HG03097 (cell line): ENCODE data around the gene C1orf21.
"Not testable (repeated sequence)": the region's sequence is repeated elsewhere in the genome, so short reads cannot be mapped to it uniquely, and the experiment has no call there.

Experiments used
- ATAC-seq: cut with Tn5 transposase; IDR thresholded peaks from one replicate; pipeline ENCODE4 v1.9.1; 2021; ENCODE audit not compliant: unreplicated experiment, low FRiP score

The C1orf21 gene

GRCh38 chr1:184583849-184584248 is 197.0 kb downstream of the C1orf21 start:
- no peak for ATAC-seq

- ATAC-seq = no peak
Observed at GRCh38 chr1:184588701-184589100, 201.9 kb downstream of the C1orf21 start.

- no peak for ATAC-seq
Observed at GRCh38 chr1:184590163-184590750, 203.4 kb downstream of the C1orf21 start.

GRCh38 chr1:184593597-184593996 is 206.8 kb downstream of the C1orf21 start:
- no peak for ATAC-seq

- no peak for ATAC-seq
Observed at GRCh38 chr1:184595596-184595995, 208.8 kb downstream of the C1orf21 start.

GRCh38 chr1:184596950-184597645 is 210.3 kb downstream of the C1orf21 start:
- no peak for ATAC-seq

- no peak for ATAC-seq
Observed at GRCh38 chr1:184597650-184598357, 211.0 kb downstream of the C1orf21 start.

GRCh38 chr1:184598403-184599193 is 211.8 kb downstream of the C1orf21 start:
- ATAC-seq = no peak

GRCh38 chr1:184604152-184604900 is 217.5 kb downstream of the C1orf21 start:
- no peak for ATAC-seq

GRCh38 chr1:184605941-184606340 is 219.1 kb downstream of the C1orf21 start:
- no peak for ATAC-seq

- no peak for ATAC-seq
Observed at GRCh38 chr1:184606786-184607185, 220.0 kb downstream of the C1orf21 start.

- no peak for ATAC-seq
Observed at GRCh38 chr1:184608581-184608980, 221.8 kb downstream of the C1orf21 start.

- ATAC-seq = no peak
Observed at GRCh38 chr1:184608990-184609389, 222.2 kb downstream of the C1orf21 start.

GRCh38 chr1:184610876-184611595 is 224.2 kb downstream of the C1orf21 start:
- no peak for ATAC-seq

- ATAC-seq = not testable (repeated sequence)
Observed at GRCh38 chr1:184612229-184612628, 225.4 kb downstream of the C1orf21 start.

GRCh38 chr1:184614667-184615066 is 227.8 kb downstream of the C1orf21 start:
- ATAC-seq = no peak

- no peak for ATAC-seq
Observed at GRCh38 chr1:184615301-184615700, 228.5 kb downstream of the C1orf21 start.

- ATAC-seq = no peak
Observed at GRCh38 chr1:184616504-184616903, 229.7 kb downstream of the C1orf21 start.

- ATAC-seq = no peak
Observed at GRCh38 chr1:184617433-184618029, 230.7 kb downstream of the C1orf21 start.
